Neural cell (in vitro differentiated cells): Measurements from ENCODE around the gene WDR91. TPM values are rescaled to one million over a fixed set of nuclear protein-coding genes. Genes with fewer than 3 reads are reported as not detected.

Experiments used
- H2AFZ ChIP-seq: fragments of 200-600, 300-800 bp; sonication (generic), shearing (Covaris generic); 2 replicates; pipeline ENCODE4 v1.6.0; 2014; ENCODE audit warnings: low read depth, mild to moderate bottlenecking, antibody characterized with exemption, low read length, moderate library complexity
- H3F3A ChIP-seq: fragments of 200-600 bp; shearing (Covaris generic); 2 replicates; pipeline ENCODE4 v1.6.1; 2016; ENCODE audit warnings: mild to moderate bottlenecking, moderate library complexity, mixed read lengths, antibody characterized with exemption, low read length; ENCODE audit not compliant: insufficient read depth, poor library complexity, severe bottlenecking
- H3K27ac ChIP-seq: fragments of 200-600, 300-800 bp; sonication (generic), shearing (Covaris generic); 2 replicates; pipeline ENCODE4 v1.5.1; 2014; ENCODE audit warnings: mild to moderate bottlenecking, low read length, moderate library complexity
- H3K27me3 ChIP-seq: fragments of 300-800, 200-600 bp; sonication (generic), shearing (Covaris generic); 2 replicates; pipeline ENCODE4 v1.6.0; 2014; ENCODE audit warnings: mild to moderate bottlenecking, low read depth, low read length, moderate library complexity; ENCODE audit not compliant: insufficient read depth
- H3K36me3 ChIP-seq: fragments of 300-800, 200-600 bp; sonication (generic), shearing (Covaris generic); 2 replicates; pipeline ENCODE4 v1.5.1; 2014; ENCODE audit warnings: mild to moderate bottlenecking, antibody characterized with exemption, low read length, moderate library complexity; ENCODE audit not compliant: insufficient read depth
- H3K4me2 ChIP-seq: fragments of 300-800, 200-600 bp; sonication (generic), shearing (Covaris generic); 2 replicates; pipeline ENCODE4 v1.6.0; 2014; ENCODE audit warnings: mild to moderate bottlenecking, low read length
- H3K4me3 ChIP-seq: fragments of 300-800, 200-600 bp; sonication (generic), shearing (Covaris generic); 2 replicates; pipeline ENCODE4 v1.5.1; 2014; ENCODE audit warnings: mild to moderate bottlenecking, low read length, moderate library complexity
- H3K79me2 ChIP-seq: fragments of 200-600 bp; shearing (Covaris generic); replicated peaks from 2 replicates; pipeline ENCODE4 v1.6.0; 2014; ENCODE audit warnings: mild to moderate bottlenecking, low read length, moderate library complexity; ENCODE audit not compliant: insufficient read depth
- H3K9ac ChIP-seq: fragments of 300-800, 200-600 bp; sonication (generic), shearing (Covaris generic); 2 replicates; pipeline ENCODE4 v1.6.1; 2016; ENCODE audit warnings: mild to moderate bottlenecking, low read length, mixed read lengths
- H3K9me2 ChIP-seq: fragments of 200-600 bp; shearing (Covaris generic); 2 replicates; pipeline ENCODE4 v1.6.1; 2016; ENCODE audit warnings: mild to moderate bottlenecking, low read length, mixed read lengths; ENCODE audit not compliant: insufficient read depth
- H3K9me3 ChIP-seq: fragments of 200-600, 300-800 bp; sonication (generic), shearing (Covaris generic); 2 replicates; pipeline ENCODE4 v1.6.1; 2016; ENCODE audit warnings: mild to moderate bottlenecking, mixed run types, low read length, moderate library complexity, mixed read lengths
- H4K20me1 ChIP-seq: fragments of 200-600 bp; shearing (Covaris generic); 2 replicates; pipeline ENCODE4 v1.6.1; 2016; ENCODE audit warnings: mild to moderate bottlenecking, mixed run types; ENCODE audit not compliant: insufficient read depth
- CTCF ChIP-seq: fragments of 450-650 bp; IDR thresholded peaks from 2 replicates; pipeline ENCODE4 v1.5.1; 2014; ENCODE audit warnings: antibody characterized with exemption, mild to moderate bottlenecking, moderate library complexity; ENCODE audit not compliant: poor library complexity, severe bottlenecking
- EP300 ChIP-seq: fragments of 450-650 bp; conservative IDR thresholded peaks from 2 replicates; pipeline ENCODE4 v1.6.1; 2014; ENCODE audit warnings: antibody characterized with exemption, mild to moderate bottlenecking, moderate library complexity; ENCODE audit not compliant: poor library complexity, severe bottlenecking
- EZH2 ChIP-seq: fragments of 200-600, 300-800 bp; shearing (Covaris generic), sonication (generic); IDR thresholded peaks from 2 replicates; pipeline ENCODE4 v1.6.1; 2014; ENCODE audit warnings: antibody characterized with exemption, low read length, borderline replicate concordance, mild to moderate bottlenecking; ENCODE audit not compliant: insufficient read depth, poor library complexity, severe bottlenecking
- MXI1 ChIP-seq: fragments of 450-650 bp; conservative IDR thresholded peaks from 2 replicates; pipeline ENCODE4 v1.6.1; 2014; ENCODE audit warnings: antibody characterized with exemption, mild to moderate bottlenecking; ENCODE audit not compliant: poor library complexity, severe bottlenecking
- POLR2AphosphoS5 ChIP-seq: IDR thresholded peaks from 2 replicates; pipeline ENCODE4 v1.6.1; 2012
- RAD21 ChIP-seq: fragments of 450-650 bp; conservative IDR thresholded peaks from 2 replicates; pipeline ENCODE4 v1.6.1; 2014; ENCODE audit warnings: antibody characterized with exemption, mild to moderate bottlenecking, moderate library complexity
- REST ChIP-seq: IDR thresholded peaks from 2 replicates; pipeline ENCODE4 v1.6.1; 2012; ENCODE audit warnings: borderline replicate concordance
- SMC3 ChIP-seq: fragments of 450-650 bp; conservative IDR thresholded peaks from 2 replicates; pipeline ENCODE4 v1.6.1; 2014; ENCODE audit warnings: antibody characterized with exemption, mild to moderate bottlenecking, moderate library complexity; ENCODE audit not compliant: poor library complexity
- TAF1 ChIP-seq: IDR thresholded peaks from 2 replicates; pipeline ENCODE4 v1.6.1; 2012; ENCODE audit warnings: low read depth
- polyA plus RNA-seq: library from polyadenylated mRNA; depleted of rRNA; stranded (reverse); fragments of >200 nt; gene quantifications from 2 replicates; pipeline ENCODE4 v1.2.3, GENCODE V29; 2014

Gene WDR91
- polyA plus RNA-seq, 1 donor from 2014 or later, result 17.7 TPM

DNA sequence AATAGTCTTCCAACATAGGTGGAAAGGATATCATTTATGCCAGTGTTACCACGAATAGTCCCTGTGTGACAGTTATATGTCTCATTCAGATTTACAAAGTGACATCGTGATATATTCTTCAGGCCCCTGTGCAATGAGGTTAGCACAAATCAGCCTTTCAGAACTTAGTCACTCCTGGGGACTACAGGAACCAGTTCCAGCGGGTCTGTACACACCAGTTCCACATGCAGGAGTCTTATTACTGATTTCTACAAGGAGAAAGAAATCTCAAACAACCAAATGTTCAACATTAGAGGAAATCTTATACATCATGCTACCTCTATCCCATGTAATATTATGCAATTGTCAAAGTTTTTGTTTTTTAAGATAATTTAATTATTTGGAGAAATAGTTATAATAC is 4.4 kb upstream of the WDR91 start:
- Histone ChIP-seq H3K9me2 (no peaks in the 10 kb centered on the region), H3K9me3 (no peaks in the 10 kb centered on the region), H3K27ac (no peak overlapping the region), H4K20me1 (no peaks in the 10 kb centered on the region), H3K4me2 (no peak overlapping the region), H3K9ac (no peak overlapping the region), H2AFZ (no peak overlapping the region), H3K27me3 (no peaks in the 10 kb centered on the region), H3K4me3 (no peak overlapping the region), H3K79me2 (no peaks in the 10 kb centered on the region), H3K36me3 (no peaks in the 10 kb centered on the region), H3F3A (no peaks in the 10 kb centered on the region)
- TF ChIP-seq MXI1 (no peak), RAD21 (no peak), TAF1 (no peak), POLR2AphosphoS5 (no peak), EZH2 (no peak)

DNA sequence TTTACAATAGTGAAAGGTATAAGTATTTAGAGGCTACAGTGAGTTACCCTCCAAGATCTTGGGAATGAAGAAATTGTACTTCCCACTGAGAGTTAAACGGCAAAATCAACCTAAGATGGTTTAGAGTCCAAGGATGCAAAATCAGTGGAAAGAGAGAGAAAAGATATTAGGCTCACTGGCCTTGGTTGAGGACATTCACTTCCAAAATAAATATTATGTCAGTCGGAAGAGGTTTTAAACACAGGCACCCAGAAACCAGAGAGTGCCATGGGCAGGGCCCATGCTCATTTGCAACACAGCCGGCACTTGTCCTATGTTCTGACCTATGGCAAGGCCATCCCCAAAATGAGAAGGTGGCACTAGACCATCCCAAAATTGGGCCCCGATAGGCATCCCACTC is 3.9 kb upstream of the WDR91 start:
- Histone ChIP-seq H3K9me3 (no peaks in the 10 kb centered on the region), H3K9ac (no peak overlapping the region), H3K9me2 (no peaks in the 10 kb centered on the region), H3K27me3 (no peaks in the 10 kb centered on the region), H3K4me2 (no peak overlapping the region), H3F3A (no peaks in the 10 kb centered on the region), H3K27ac (no peak overlapping the region), H4K20me1 (no peaks in the 10 kb centered on the region), H3K79me2 (no peaks in the 10 kb centered on the region), H3K4me3 (no peak overlapping the region), H2AFZ (no peak overlapping the region), H3K36me3 (no peaks in the 10 kb centered on the region)
- TF ChIP-seq RAD21, result no peak
- no peak for TF ChIP-seq POLR2AphosphoS5
- no peak for TF ChIP-seq REST
- no peak for TF ChIP-seq SMC3
- no peak for TF ChIP-seq TAF1
- no peak for TF ChIP-seq EP300
- no peak for TF ChIP-seq MXI1
- no peak for TF ChIP-seq EZH2
- no peak for TF ChIP-seq CTCF

- Histone ChIP-seq H3K9me2 (no peaks in the 10 kb centered on the region), H3K27me3 (no peaks in the 10 kb centered on the region), H3K4me3 (no peak overlapping the region), H3K79me2 (no peaks in the 10 kb centered on the region), H3K9ac (no peak overlapping the region), H3F3A (no peaks in the 10 kb centered on the region), H3K9me3 (no peaks in the 10 kb centered on the region), H3K4me2 (no peak overlapping the region), H4K20me1 (no peaks in the 10 kb centered on the region), H2AFZ (no peak overlapping the region), H3K36me3 (no peaks in the 10 kb centered on the region), H3K27ac (no peak overlapping the region)
- TF ChIP-seq EP300 (no peak), MXI1 (no peak), TAF1 (no peak), REST (no peak), POLR2AphosphoS5 (no peak), SMC3 (no peak), RAD21 (no peak), CTCF (no peak), EZH2 (no peak)
Observed at GRCh38 chr7:135213831-135214230, 2.5 kb upstream of the WDR91 start.
